Measurements from ENCODE around the gene AOC3.
"Not testable (repeated sequence)": the region's sequence is repeated elsewhere in the genome, so short reads cannot be mapped to it uniquely, and the experiment has no call there.

The AOC3 gene

GRCh38 chr17:42852351-42852750 is 1.4 kb downstream of the AOC3 start:
- Mint-ChIP-seq H3K4me1 (ENCODE audit: low read depth) (no peaks in the 10 kb centered on the region), H3K27ac (no peak overlapping the region), H3K27me3 (no peaks in the 10 kb centered on the region), H3K36me3 (no peaks in the 10 kb centered on the region), H3K4me3 (no peak overlapping the region), H3K9me3 (ENCODE audit: low read depth) (no peaks in the 10 kb centered on the region)

- no peak overlapping the region for H3K27ac Mint-ChIP-seq
- no peak overlapping the region for H3K4me3 Mint-ChIP-seq
Observed at GRCh38 chr17:42853004-42853403, 2.0 kb downstream of the AOC3 start.

GRCh38 chr17:42853597-42853967 is 2.6 kb downstream of the AOC3 start:
- Mint-ChIP-seq H3K27ac (no peak overlapping the region), H3K4me3 (no peak overlapping the region), H3K36me3 (no peaks in the 10 kb centered on the region), H3K4me1 (ENCODE audit: low read depth) (no peaks in the 10 kb centered on the region), H3K9me3 (ENCODE audit: low read depth) (no peaks in the 10 kb centered on the region), H3K27me3 (no peaks in the 10 kb centered on the region)

More at GRCh38 chr17:42853004-42853403, 2.0 kb downstream of the AOC3 start:
- Mint-ChIP-seq H3K9me3 (ENCODE audit: low read depth) (no peaks in the 10 kb centered on the region), H3K27me3 (no peaks in the 10 kb centered on the region), H3K4me1 (ENCODE audit: low read depth) (no peaks in the 10 kb centered on the region), H3K36me3 (no peaks in the 10 kb centered on the region)

GRCh38 chr17:42853968-42854790 is 3.2 kb downstream of the AOC3 start:
- H3K27me3 Mint-ChIP-seq = no peaks in the 10 kb centered on the region
- no peaks in the 10 kb centered on the region for H3K36me3 Mint-ChIP-seq
- no peaks in the 10 kb centered on the region for H3K9me3 Mint-ChIP-seq (ENCODE audit: low read depth)
- H3K4me3 Mint-ChIP-seq = no peak overlapping the region
- no peaks in the 10 kb centered on the region for H3K4me1 Mint-ChIP-seq (ENCODE audit: low read depth)
- no peak overlapping the region for H3K27ac Mint-ChIP-seq

GRCh38 chr17:42855048-42855596 is 4.1 kb downstream of the AOC3 start:
- no peaks in the 10 kb centered on the region for H3K4me1 Mint-ChIP-seq (ENCODE audit: low read depth)
- no peak overlapping the region for H3K27ac Mint-ChIP-seq
- no peaks in the 10 kb centered on the region for H3K27me3 Mint-ChIP-seq
- no peaks in the 10 kb centered on the region for H3K9me3 Mint-ChIP-seq (ENCODE audit: low read depth)
- no peaks in the 10 kb centered on the region for H3K36me3 Mint-ChIP-seq
- H3K4me3 Mint-ChIP-seq = no peak overlapping the region

- not testable (repeated sequence) for H3K27ac Mint-ChIP-seq, H3K4me3 Mint-ChIP-seq, H3K27me3 Mint-ChIP-seq
Observed at GRCh38 chr17:42856093-42856492, 5.1 kb downstream of the AOC3 start.

GRCh38 chr17:42856516-42856915 is 5.5 kb downstream of the AOC3 start:
- H3K36me3 Mint-ChIP-seq; H3K27ac Mint-ChIP-seq; H3K4me1 Mint-ChIP-seq (ENCODE audit: low read depth); H3K9me3 Mint-ChIP-seq (ENCODE audit: low read depth); H3K27me3 Mint-ChIP-seq; H3K4me3 Mint-ChIP-seq: not testable (repeated sequence)

More at GRCh38 chr17:42856093-42856492, 5.1 kb downstream of the AOC3 start:
- H3K4me1 Mint-ChIP-seq (ENCODE audit: low read depth); H3K9me3 Mint-ChIP-seq (ENCODE audit: low read depth); H3K36me3 Mint-ChIP-seq: not testable (repeated sequence)

GRCh38 chr17:42857389-42857788 is 6.4 kb downstream of the AOC3 start:
- Mint-ChIP-seq H3K9me3 (ENCODE audit: low read depth) (no peaks in the 10 kb centered on the region), H3K27ac (no peak overlapping the region), H3K36me3 (no peaks in the 10 kb centered on the region), H3K27me3 (no peaks in the 10 kb centered on the region), H3K4me1 (ENCODE audit: low read depth) (no peaks in the 10 kb centered on the region), H3K4me3 (no peak overlapping the region)

GRCh38 chr17:42865638-42866094 is 14.7 kb downstream of the AOC3 start:
- Mint-ChIP-seq H3K27ac (no peak overlapping the region), H3K27me3 (peaks cover 7% of the 10 kb centered on the region), H3K36me3 (peaks cover 3% of the 10 kb centered on the region), H3K9me3 (ENCODE audit: low read depth) (no peaks in the 10 kb centered on the region), H3K4me1 (ENCODE audit: low read depth) (no peaks in the 10 kb centered on the region), H3K4me3 (no peak overlapping the region)

- Mint-ChIP-seq H3K4me1 (ENCODE audit: low read depth) (no peaks in the 10 kb centered on the region), H3K36me3 (peaks cover 3% of the 10 kb centered on the region), H3K4me3 (no peak overlapping the region), H3K27me3 (peaks cover 7% of the 10 kb centered on the region), H3K9me3 (ENCODE audit: low read depth) (no peaks in the 10 kb centered on the region), H3K27ac (no peak overlapping the region)
Observed at GRCh38 chr17:42866216-42866615, 15.2 kb downstream of the AOC3 start.

- Mint-ChIP-seq H3K36me3 (peaks cover 3% of the 10 kb centered on the region), H3K27me3 (peaks cover 9% of the 10 kb centered on the region), H3K4me3 (no peak overlapping the region), H3K9me3 (ENCODE audit: low read depth) (no peaks in the 10 kb centered on the region), H3K27ac (no peak overlapping the region), H3K4me1 (ENCODE audit: low read depth) (no peaks in the 10 kb centered on the region)
Observed at GRCh38 chr17:42866631-42867575, 15.9 kb downstream of the AOC3 start.

- not testable (repeated sequence) for H3K4me1 Mint-ChIP-seq (ENCODE audit: low read depth); H3K9me3 Mint-ChIP-seq (ENCODE audit: low read depth); H3K36me3 Mint-ChIP-seq; H3K4me3 Mint-ChIP-seq; H3K27ac Mint-ChIP-seq; H3K27me3 Mint-ChIP-seq
Observed at GRCh38 chr17:42867694-42868261, 16.8 kb downstream of the AOC3 start.

GRCh38 chr17:42868338-42868737 is 17.3 kb downstream of the AOC3 start:
- peaks cover 8% of the 10 kb centered on the region for H3K27me3 Mint-ChIP-seq
- H3K27ac Mint-ChIP-seq = no peak overlapping the region
- no peak overlapping the region for H3K4me3 Mint-ChIP-seq
- H3K9me3 Mint-ChIP-seq (ENCODE audit: low read depth) = no peaks in the 10 kb centered on the region
- peaks cover 3% of the 10 kb centered on the region for H3K36me3 Mint-ChIP-seq
- H3K4me1 Mint-ChIP-seq (ENCODE audit: low read depth) = no peaks in the 10 kb centered on the region

GRCh38 chr17:42871647-42872046 is 20.6 kb downstream of the AOC3 start:
- Mint-ChIP-seq H3K27me3 (peaks cover 8% of the 10 kb centered on the region), H3K36me3 (peaks cover 3% of the 10 kb centered on the region), H3K9me3 (ENCODE audit: low read depth) (no peaks in the 10 kb centered on the region), H3K27ac (no peak overlapping the region), H3K4me1 (ENCODE audit: low read depth) (no peaks in the 10 kb centered on the region), H3K4me3 (no peak overlapping the region)

All from activated naive CD8-positive, alpha-beta T cell (primary cell).